COLO829 (cell line): ENCODE data around the gene HOXD10.

ENCODE experiments used
- DNase-seq: peaks from one replicate; pipeline ENCODE4 v3.0.0; 2012; ENCODE audit warnings: low spot score

HOXD10 gene

DNA sequence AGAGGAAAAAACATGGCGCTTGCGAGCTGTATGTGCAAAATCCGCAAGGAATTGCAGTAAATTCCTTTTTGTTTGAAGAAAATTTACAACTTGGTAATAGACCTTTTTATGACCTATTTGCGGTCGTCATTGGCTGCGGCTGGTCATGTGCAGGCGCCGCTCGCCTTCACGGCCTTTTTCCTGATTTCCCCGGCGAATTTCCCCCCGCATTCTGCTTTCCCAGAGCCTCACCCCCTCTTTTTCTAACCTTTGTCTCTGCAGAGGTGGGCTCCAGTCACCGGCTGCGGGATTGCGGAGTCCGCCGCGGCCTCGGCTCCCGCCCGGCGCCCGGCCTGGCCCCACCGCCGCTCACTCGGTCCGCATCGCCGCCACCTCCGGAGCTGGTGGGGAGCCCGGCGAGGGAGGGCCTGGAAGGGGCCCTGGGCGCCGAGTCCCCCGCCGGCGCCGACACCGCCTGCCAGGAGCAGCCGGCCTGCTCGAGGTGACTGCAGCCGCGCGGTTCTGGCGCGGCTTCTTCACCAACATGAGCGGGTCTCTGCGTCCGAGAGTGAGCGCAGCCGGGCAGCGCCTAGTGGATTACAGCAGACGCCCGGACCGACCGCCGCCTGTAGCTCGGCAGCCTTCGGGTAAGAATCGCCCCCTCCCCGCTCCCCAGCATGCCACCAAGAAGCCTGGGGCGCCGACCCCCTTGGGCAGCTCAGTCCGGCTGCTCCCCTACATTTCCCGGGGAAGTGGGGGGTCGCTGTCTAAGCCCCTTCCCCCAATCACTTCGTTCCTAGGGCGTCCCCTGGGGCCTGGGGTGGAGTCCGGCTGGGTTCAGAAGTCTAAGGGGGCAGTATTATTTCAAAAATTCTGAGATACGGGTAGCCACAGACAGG lies 20.0 kb downstream of the HOXD10 start:
- no peak for DNase-seq

DNA sequence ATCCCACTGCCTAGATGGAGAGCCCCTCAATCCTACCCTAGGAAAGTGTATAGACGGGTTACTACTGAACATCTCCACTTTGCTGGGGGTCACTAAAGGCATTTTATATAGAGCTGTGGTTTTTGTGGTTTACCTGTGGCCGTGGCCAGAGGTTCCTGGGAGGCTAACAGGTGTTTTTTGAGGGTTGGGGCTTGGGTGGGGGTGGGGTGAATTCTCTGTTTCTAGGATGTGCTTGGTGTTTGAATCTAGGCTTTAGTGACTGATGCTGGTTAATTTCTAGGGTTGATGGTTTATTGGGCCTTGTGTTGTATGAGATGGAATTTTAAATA lies 20.6 kb downstream of the HOXD10 start:
- no peak for DNase-seq

DNA sequence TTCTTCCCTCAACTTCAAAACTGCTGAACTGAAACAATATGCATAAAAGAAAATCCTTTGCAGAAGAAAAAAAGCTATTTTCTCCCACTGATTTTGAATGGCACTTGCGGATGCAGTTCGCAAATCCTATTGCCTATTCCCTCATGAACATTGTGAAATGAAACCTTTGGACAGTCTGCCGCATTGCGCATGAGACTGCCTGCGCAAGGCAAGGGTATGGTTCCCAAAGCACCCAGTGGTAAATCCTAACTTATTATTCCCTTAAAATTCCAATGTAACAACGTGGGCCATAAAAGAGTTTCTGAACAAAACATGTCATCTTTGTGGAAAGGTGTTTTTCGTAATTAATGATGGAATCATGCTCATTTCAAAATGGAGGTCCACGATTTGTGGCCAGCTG lies 21.3 kb downstream of the HOXD10 start:
- DNase-seq: no peak

DNA sequence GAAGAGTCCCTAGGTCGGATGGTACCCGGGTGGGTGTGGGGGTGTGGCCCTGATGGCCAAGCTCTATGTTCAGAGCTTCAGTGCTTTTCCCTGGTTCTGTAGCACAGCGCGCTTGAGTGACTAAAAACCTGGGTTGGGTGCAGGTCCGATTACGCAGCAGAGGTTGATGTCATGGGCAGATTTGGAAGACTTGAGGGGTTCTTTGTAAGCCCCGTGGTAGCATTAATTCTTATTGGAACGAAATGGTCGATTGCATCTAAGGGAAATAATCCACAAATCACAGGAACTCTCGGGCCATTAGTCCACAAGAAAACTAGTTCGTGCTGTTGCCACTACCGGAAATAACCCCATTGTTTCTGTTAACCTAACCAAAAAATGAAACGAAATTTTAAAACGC lies 21.9 kb downstream of the HOXD10 start:
- no peak for DNase-seq

DNA sequence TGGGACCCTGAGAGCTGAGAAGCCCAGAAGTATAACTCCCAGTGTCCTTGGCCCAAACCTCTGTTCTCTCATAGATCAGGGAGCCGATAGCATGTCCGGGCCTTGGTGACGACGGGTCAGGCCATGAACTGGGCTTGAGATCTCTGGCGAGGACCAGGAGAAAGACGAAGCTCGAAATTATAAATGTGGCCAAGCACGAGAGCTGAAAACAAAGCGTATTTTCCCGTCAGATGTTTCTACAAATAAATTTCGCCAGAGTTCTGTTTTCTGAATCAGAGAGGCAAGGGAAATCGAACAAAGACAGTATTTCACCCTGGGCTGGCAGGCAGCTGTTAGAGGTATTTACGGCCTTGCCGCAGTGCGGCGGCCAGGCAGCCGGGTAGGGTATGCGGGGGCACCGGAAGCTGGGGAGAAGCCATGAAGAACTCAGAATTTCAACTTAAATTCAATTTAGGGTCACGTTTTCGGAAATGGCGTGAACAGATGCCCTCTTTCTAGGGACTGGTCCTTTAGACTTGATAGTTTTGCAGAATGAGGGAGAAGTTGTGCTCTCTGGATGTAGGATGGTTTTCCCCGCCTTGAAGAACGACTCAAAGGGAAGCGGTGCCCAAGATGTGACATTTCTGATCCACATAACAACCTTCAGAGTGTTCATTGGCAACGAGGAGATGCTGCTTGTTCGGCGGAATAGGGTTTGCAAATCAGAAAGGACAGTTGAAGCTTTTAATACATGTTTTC lies 22.5 kb downstream of the HOXD10 start:
- DNase-seq: peak; percentile 52

DNA sequence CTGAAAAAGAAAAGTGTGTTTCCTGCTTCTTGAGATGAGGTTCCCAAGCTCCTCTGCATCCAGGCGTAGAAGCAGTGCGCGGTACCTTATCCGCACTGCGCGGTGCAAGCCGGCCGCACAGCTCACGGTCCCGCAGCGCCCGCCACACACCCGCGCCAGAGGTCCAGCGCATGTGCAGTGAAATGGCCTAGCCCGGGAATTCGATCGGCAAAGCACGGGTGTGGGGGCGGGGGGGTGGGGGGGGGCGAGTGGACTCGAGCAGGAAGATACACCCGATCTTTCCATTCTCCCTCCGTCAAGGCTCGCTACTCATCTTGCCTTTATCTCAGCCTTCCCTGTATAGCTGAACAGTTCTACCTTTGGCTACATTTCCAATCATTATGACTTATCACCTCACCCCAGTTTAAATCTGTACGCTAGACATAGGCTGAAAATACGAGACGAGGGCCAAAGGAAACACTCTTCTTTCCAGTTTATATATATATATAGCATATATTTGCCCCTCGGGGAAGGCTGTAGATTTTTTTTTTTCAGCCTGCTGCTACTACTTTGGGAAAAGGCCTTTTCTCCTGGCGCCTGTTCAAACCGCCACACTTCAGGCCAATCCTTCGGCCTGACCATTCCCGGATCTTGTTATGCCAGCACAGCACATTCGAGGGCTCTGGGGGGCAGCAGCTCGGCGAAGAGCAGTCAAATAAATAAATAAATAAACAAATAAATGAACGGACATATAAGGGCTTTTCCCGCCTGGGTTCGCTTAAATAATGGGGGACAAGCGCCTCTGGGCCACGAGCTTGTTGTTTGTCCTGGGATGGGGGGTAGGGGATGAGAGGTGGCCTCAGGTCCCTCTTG lies 23.3 kb downstream of the HOXD10 start:
- DNase-seq: no peak

DNA sequence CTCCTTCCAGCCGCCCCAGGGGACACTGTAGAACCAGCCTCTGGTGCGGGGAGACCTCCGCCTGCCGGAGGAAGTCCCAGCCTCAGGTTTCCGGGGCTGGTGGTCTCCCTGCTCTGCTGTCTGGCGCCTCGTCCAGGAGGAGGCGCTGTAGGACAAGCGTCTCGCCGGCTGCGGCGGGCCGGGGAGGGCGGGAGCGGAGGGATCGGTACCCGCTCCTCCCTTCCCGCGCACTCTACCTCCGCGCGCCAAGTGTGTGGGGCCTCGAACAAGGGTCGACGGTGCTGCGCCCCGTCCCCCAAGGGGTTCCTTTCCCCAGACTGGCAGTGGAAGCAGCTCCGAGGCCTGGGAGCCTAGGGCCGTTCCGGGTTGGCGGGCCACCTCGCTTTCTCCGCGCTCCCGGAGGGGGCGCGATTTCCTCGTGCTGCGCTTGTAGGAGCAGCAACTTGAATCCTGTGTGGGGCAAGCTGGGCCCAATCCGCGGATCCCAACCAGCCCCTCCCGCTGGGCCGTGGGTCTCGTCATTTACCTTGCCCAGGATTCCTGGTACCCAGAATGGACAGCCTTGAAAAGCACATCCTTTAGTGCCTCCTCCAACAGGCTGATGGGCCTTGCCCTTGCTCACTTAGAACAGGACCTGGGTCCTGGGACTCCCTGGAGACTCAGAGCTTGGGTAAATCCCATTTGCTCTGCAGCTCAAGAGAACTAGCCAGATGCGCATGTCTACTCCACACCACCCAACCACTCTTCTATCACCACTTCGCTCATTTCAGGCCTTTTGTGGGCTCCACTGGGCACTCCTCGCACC lies 24.1 kb downstream of the HOXD10 start:
- peak; percentile 77 for DNase-seq

DNA sequence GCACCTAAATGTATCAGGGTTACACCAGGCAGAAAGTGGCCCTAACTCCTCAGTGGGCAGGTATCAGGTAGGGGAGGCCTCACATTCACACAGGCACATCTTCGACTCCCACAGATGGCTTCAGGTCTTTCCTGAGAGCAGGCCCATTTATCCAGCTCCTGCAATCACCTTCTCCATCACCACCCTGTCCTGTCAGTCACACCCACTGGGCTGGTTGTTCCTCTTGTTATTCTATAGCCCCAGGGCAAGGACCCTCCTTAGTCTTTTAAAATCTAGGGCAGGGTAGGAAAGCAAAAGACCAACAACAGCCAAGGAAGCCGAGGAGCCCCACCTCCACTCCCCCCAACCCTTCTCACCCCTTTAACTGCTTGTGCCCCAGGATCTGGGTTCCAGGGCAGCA lies 25.7 kb downstream of the HOXD10 start:
- DNase-seq: no peak

DNA sequence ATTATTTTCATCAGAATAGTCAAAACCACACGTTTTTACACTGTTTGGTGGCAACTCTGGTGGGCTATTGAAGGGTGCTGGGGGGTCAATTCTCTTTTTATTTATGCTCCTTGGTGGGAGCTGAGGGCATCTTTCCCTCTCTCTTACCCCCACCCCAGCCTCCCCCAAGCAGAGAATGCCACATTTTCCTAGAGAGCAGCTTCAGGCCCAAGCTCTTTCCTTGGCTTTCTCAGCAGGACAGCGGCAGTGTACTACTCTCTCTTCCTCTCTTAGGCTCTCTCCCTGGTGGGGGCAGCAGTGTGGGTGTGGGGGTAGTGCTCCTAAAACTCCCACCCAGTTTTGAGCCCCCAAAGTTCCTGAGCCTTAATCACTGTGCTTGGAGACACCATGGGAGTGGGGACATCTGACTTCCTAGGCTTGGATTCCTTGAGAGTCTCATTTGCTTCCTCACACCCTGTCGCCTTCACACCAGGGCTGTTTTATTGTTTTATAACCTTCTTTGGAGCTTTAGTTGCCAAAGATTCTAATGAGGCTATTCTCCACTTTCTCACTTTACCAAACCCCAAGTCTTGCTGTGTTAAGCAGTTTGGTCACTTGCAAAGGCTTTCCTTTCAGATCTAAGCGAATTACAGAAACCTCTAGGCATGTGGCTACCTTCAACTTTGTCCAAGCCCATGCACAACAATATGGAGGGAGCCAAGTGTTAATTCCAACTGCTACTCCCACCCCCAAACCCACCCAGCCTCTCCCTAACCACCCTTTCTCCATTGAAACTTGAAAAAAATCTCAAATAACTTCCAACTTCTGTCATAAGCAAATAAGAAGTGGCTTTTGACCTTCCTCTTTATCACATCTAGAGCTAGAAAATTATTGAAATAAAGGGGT lies 28.7 kb downstream of the HOXD10 start:
- DNase-seq: no peak

DNA sequence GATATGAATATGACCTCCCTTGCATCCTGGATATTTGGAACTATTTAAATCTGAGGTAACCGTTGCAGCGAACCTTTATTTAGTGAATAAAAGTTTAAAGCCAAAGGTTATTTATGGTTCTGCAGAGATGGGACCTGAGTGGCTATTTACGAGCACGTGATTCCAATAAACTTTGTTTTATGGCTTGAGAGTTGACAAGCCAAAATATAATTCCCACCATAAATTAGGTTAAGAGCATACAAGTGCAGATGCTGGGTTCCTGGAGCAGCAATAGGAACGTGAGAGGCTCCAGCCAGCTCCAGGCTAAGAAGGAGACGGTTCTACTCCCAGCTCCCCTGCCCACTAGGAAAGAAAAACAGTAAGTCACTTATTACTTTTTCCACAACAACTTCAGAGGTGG lies 29.5 kb downstream of the HOXD10 start:
- DNase-seq: no peak

DNA sequence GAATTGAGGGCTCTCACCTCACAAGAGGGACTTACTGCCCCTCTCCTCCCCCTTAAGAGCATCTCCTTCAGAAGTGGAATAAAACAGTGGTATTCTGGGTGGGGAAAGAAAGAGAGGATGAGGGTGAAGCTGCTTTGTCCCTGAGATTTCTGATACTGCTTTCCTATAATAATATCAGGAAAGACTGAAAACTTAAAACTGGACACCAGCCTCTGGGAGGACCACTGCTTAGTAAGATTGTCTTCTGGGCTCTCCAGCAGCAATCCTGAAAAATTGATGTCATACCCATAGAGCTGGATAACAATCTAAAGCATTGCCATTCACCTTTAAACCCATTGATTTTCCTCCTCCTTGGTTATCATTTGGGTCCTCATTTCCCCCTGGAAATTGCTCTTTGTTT lies 30.1 kb downstream of the HOXD10 start:
- no peak for DNase-seq

DNA sequence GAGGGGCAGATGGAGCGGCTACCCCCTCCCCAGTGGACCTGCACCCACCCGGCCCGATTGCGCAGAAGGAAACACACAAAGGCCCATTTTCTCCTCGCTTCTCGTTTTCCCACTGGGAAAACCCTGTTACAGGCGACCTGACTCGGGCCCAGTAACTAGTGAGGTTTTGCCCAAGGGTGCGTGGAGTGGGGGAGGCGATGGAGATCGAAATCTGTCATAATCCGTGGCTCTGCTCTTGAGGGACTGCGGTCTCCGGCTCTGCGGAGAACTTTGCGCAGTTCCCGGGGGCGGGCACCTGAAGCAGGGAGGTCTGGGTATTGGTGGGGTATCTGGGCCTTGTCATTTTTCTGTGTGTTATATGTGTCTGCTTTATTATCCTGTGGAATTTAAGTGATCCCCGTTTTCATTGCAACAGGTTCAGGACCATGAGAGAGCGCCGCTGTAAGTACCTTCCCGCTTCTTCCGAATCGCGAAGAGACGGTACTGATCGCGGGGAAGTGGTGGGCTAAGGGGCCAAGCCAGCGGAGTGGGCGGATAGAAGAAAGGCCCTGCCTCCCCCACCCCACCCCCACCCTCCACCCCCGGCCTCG lies 30.7 kb downstream of the HOXD10 start:
- DNase-seq: no peak

DNA sequence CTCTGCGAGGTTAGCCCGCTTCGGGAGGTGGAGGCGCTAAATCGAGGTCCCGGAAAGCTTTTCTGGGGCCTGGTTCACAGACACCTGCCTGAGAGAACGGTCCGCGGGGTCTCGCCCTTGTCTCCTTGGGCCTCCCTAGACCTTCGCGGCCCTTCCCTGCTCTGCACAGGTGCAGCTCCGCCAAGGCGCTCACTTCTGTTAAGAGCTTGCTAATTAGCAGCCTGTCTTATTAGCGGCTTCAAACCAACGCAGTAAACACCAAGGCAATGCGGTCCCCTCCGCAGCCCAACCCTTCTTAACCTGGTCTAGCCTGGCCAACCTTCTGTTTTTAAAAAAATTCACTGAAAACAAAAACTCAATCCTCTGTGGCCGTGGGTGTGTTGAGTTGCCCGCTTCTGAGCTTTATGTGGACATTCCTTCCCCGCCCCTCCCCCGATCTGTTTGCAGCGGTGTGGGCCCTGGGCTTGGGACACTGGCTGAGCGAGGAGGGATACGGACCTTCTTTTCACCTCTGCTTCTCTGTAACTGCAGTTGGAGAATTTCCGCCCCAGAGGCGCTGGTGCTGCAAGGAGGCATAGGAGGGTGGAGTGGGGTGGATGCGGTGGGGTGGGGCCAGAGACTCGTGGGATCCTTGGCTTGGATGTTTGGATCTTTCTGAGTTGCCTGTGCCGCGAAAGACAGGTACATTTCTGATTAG lies 31.4 kb downstream of the HOXD10 start:
- no peak for DNase-seq

DNA sequence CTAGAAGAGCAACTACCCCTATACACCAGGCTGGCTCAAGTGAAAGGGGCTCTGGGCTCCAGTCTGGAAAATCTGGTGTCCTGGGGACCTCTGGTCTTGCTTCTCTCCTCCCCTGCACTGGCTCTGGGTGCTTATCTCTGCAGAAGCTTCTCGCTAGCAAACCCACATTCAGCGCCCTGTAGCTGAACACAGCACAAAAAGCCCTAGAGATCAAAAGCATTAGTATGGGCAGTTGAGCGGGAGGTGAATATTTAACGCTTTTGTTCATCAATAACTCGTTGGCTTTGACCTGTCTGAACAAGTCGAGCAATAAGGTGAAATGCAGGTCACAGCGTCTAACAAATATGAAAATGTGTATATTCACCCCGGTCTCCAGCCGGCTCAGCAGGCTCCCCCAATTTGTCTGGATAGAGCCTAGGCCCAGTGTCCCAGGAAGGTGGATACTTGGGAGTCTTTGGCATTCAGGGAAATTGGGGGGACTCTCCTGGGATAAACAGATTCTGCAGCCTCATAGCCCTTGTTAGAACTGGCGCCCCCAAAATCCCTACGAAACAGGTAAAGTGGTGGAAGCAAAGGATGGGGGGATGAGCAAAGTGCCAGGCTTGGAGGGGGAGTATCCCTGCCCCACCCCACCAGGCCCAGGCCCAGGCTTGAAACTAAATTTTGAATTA lies 32.3 kb downstream of the HOXD10 start:
- no peak for DNase-seq

DNA sequence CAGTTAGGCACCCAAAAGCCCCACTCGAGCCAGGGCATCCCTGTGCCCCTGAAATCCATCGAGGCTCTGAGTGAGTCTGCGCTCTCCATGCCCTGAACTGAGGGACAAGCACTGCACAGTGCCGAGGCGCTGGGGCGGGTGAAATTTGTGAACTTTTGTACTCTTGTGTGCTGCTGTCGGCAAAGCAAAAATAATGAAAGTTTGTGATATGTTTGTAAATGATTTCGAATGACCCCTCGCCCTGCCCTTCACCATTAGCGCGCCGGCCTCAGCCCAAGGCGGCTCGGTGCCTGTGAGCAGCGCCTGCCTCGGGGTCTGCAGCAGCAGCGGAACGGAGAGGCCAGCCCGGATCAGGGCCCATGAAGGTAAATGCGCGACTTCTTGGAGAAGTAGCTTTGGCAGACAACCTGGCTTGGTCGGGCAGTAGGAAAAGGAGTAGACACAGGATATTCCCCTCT lies 32.9 kb downstream of the HOXD10 start:
- no peak for DNase-seq

DNA sequence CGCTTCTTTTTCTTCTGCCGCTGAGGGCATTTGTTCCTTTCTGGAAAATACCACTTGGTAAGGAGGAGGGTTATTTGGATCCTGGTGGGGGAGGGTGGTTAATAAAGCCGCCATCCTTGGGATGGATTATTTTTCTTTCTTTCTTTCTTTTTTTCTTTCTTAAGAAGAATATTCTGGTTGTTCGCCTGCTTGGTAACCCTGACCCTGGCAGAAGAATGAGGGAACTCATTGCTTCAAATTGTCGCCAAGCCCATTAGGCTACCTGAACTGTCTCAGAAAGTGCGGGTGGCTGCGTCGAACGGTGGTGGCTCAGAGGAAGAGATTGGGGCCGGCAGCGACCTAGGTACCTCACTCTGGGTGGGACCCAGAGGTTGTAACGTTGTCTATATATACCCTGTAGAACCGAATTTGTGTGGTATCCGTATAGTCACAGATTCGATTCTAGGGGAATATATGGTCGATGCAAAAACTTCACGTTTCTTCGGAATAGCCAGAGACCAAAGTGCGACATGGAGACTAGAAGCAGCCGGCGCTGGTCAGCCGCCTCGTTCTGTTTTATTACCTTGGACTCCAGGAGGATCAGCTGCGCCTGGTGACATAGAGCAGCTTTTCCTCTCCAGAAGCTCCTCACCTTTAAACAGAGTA lies 33.5 kb downstream of the HOXD10 start:
- DNase-seq: no peak

DNA sequence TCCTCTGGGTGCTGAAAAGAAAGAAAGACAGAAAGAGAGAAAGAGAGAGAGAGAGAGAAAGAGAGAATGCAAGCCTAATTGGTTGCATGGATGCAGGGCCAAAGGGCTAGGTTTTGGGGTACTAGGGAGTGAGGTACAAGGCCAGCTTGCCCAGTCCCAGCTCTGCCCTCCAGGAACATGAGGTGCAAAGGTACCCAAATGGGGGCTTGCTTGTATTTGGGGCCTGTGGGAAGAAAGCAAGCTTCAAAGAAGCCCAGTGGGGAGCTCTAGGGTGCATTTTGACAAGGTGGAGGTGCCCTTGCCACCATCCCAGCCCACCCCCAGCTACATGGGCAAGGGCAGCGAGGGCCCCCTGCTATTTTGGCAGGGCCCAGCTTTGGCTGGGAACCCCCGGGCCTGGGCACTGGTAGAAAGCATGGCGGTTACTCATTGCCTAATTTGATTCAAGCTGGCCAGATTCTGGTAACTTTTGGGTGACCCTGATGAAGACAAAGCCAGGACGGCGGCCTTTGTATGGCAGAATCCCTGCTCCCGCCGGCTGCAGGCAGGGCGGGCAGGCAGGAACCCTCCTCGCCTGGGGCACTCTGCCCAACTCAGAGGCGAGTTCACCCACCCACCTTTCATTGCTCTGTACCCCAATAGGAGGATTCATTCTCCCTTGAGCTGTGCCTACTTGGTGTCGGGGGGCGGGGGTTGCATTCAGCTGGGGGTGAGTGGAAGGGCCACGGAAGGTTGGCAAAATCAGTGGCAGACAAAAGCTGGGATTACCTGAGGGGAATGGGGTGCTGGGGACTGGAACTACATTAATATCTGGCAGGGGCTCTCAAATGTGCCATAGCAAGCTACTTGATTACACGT lies 34.2 kb downstream of the HOXD10 start:
- DNase-seq: no peak
